GM23338 (cell line): ENCODE measurements around the gene OPRM1. TPM values are rescaled to one million over a fixed set of nuclear protein-coding genes. Genes with fewer than 3 reads are reported as not detected.
"Not testable (repeated sequence)": the region's sequence is repeated elsewhere in the genome, so short reads cannot be mapped to it uniquely, and the experiment has no call there.

Experiments
- ATAC-seq: fragments of 200-7000 bp; cut with Tn5 transposase; 3 replicates; pipeline ENCODE4 v1.9.1; 2020
- DNase-seq: peaks from one replicate; pipeline ENCODE4 v3.0.0-alpha.2; 2015; ENCODE audit warnings: low spot score
- H2AFZ ChIP-seq: fragments of 200-600 bp; sonication (generic); 2 replicates; pipeline ENCODE4 v1.8.0; 2016; ENCODE audit warnings: antibody characterized with exemption, mild to moderate bottlenecking, moderate library complexity
- H3F3A ChIP-seq: fragments of 200-600 bp; sonication (generic); replicated peaks from 2 replicates; pipeline ENCODE4 v1.8.0; 2017; ENCODE audit warnings: antibody characterized with exemption, mixed run types, low read depth
- H3K27ac ChIP-seq: fragments of 200-600 bp; sonication (generic); 2 replicates; pipeline ENCODE4 v1.6.1; 2016; ENCODE audit warnings: low read depth
- H3K27me3 ChIP-seq: fragments of 200-600 bp; sonication (generic); 2 replicates; pipeline ENCODE4 v1.8.0; 2016; ENCODE audit warnings: mild to moderate bottlenecking, mixed run types, moderate library complexity; ENCODE audit not compliant: insufficient read depth
- H3K36me3 ChIP-seq: fragments of 200-600 bp; sonication (generic); 2 replicates; pipeline ENCODE4 v1.8.0; 2016; ENCODE audit warnings: mild to moderate bottlenecking; ENCODE audit not compliant: insufficient read depth
- H3K4me1 ChIP-seq: fragments of 200-600 bp; sonication (generic); 2 replicates; pipeline ENCODE4 v1.8.0; 2016; ENCODE audit warnings: mild to moderate bottlenecking, moderate library complexity; ENCODE audit not compliant: insufficient read depth
- H3K4me2 ChIP-seq: fragments of 200-600 bp; sonication (generic); 2 replicates; pipeline ENCODE4 v1.7.1; 2017; ENCODE audit warnings: mixed run types
- H3K4me3 ChIP-seq: fragments of 200-600 bp; sonication (generic); 2 replicates; pipeline ENCODE4 v1.6.1; 2016; ENCODE audit warnings: mixed run types
- H3K79me2 ChIP-seq: fragments of 200-600 bp; sonication (generic); replicated peaks from 2 replicates; pipeline ENCODE4 v1.8.0; 2017; ENCODE audit warnings: mild to moderate bottlenecking; ENCODE audit not compliant: insufficient read depth
- H3K9me2 ChIP-seq: fragments of 200-600 bp; sonication (generic); 2 replicates; pipeline ENCODE4 v1.8.0; 2017; ENCODE audit not compliant: insufficient read depth
- H4K20me1 ChIP-seq: fragments of 200-600 bp; sonication (generic); replicated peaks from 2 replicates; pipeline ENCODE4 v1.8.0; 2017; ENCODE audit warnings: mild to moderate bottlenecking; ENCODE audit not compliant: insufficient read depth
- H3K27ac Mint-ChIP-seq: 2 replicates; pipeline ENCODE4 v1.8.0; 2020; ENCODE audit warnings: inconsistent platforms, mild to moderate bottlenecking, moderate library complexity, mixed read lengths
- H3K27me3 Mint-ChIP-seq: 3 replicates; pipeline ENCODE4 v1.8.0; 2022; ENCODE audit warnings: low read depth, mild to moderate bottlenecking, moderate library complexity, mixed read lengths, inconsistent platforms; ENCODE audit not compliant: insufficient read depth, poor library complexity
- H3K36me3 Mint-ChIP-seq: 3 replicates; pipeline ENCODE4 v1.8.0; 2021; ENCODE audit warnings: low read depth, mild to moderate bottlenecking, inconsistent platforms, moderate library complexity, mixed read lengths
- H3K4me1 Mint-ChIP-seq: 3 replicates; pipeline ENCODE4 v1.8.0; 2020; ENCODE audit warnings: mild to moderate bottlenecking, inconsistent platforms, mixed read lengths
- H3K4me3 Mint-ChIP-seq: 3 replicates; pipeline ENCODE4 v1.8.0; 2021; ENCODE audit warnings: moderate library complexity, mild to moderate bottlenecking, inconsistent platforms, mixed read lengths
- H3K9me3 Mint-ChIP-seq: 3 replicates; pipeline ENCODE4 v1.8.0; 2020; ENCODE audit warnings: moderate library complexity, mild to moderate bottlenecking, inconsistent platforms, mixed read lengths
- CREB1 ChIP-seq: fragments of 250-450 bp; sonication (Bioruptor Pico); IDR thresholded peaks from 2 replicates; pipeline ENCODE4 v1.5.0; 2020; ENCODE audit warnings: low read depth, mild to moderate bottlenecking, moderate library complexity
- NANOG ChIP-seq: IDR thresholded peaks from 2 replicates; pipeline ENCODE4 v1.6.1; 2016; ENCODE audit warnings: antibody characterized with exemption, borderline replicate concordance
- STAT1 ChIP-seq: IDR thresholded peaks from one replicate; pipeline ENCODE4 v1.6.1; 2016; ENCODE audit warnings: antibody characterized with exemption; ENCODE audit not compliant: unreplicated experiment
- polyA plus RNA-seq: library from polyadenylated mRNA; unstranded; fragments of >200 nt; fragmentation: Nextera tagmentation; extraction: Ambion mirVana; gene quantifications from 2 replicates; pipeline ENCODE4 v1.2.1, GENCODE V29; 2016
- total RNA-seq: library from RNA; depleted of rRNA; stranded (reverse); fragments of >200 nt; shearing (Covaris generic); gene quantifications from 2 replicates; pipeline ENCODE4 v1.2.3, GENCODE V29; 2014
- TF ChIP-seq, protein P1 (sequence below): fragments of 250-450 bp; sonication (Bioruptor Pico); IDR thresholded peaks from 2 replicates; pipeline ENCODE4 v1.5.0; 2020; ENCODE audit warnings: mild to moderate bottlenecking, moderate library complexity
- TF ChIP-seq, protein P2 (sequence below): IDR thresholded peaks from 2 replicates; pipeline ENCODE4 v1.6.1; 2016; ENCODE audit warnings: antibody characterized with exemption
- TF ChIP-seq, protein P3 (sequence below), 2 experiments: fragments of 200-600 bp in 1 of 2; sonication (generic) in 1 of 2; conservative IDR thresholded peaks; 2 replicates each; pipeline versions ENCODE4 v1.5.1 to v1.6.1; 2016 to 2017; ENCODE audit warnings: antibody characterized with exemption in 2 of 2, low read depth in 2 of 2, mild to moderate bottlenecking in 2 of 2, moderate library complexity in 1 of 2

OPRM1 gene
- total and polyA plus RNA-seq, 2 experiments from 2014 or later = 0.52 TPM; not detected in 1

DNA sequence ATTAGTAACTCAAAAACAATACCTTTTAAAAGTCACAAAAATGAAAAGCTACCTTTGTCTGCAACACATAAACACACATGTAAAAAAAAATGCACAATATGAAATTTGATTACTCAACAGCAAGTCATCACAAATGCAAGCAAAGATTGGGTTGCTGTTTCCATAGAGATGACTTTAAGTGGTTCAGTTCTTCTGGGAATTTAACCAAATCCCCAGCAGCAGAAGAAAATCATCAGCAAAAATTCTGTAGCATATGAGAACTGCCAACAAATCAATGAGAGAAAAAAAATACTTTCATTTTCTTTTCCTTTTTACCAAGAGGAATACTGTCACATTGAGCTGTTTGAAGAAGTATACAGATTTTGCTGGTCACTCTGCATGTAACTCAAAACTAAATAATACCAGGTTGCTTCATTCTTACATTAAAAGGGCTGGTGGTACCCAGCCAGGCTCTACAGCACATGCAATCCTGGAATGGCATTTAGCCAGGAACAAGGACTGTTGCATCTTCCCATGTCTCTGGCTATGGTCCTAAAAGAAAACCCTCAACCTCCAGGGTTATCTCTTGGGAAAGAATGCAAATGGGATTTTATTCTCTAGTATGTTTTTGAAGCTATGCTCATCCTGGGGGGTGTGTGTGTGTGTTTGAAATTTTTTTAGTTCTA is 158.3 kb downstream of the OPRM1 start (continued):
- TF ChIP-seq, protein P1, sequence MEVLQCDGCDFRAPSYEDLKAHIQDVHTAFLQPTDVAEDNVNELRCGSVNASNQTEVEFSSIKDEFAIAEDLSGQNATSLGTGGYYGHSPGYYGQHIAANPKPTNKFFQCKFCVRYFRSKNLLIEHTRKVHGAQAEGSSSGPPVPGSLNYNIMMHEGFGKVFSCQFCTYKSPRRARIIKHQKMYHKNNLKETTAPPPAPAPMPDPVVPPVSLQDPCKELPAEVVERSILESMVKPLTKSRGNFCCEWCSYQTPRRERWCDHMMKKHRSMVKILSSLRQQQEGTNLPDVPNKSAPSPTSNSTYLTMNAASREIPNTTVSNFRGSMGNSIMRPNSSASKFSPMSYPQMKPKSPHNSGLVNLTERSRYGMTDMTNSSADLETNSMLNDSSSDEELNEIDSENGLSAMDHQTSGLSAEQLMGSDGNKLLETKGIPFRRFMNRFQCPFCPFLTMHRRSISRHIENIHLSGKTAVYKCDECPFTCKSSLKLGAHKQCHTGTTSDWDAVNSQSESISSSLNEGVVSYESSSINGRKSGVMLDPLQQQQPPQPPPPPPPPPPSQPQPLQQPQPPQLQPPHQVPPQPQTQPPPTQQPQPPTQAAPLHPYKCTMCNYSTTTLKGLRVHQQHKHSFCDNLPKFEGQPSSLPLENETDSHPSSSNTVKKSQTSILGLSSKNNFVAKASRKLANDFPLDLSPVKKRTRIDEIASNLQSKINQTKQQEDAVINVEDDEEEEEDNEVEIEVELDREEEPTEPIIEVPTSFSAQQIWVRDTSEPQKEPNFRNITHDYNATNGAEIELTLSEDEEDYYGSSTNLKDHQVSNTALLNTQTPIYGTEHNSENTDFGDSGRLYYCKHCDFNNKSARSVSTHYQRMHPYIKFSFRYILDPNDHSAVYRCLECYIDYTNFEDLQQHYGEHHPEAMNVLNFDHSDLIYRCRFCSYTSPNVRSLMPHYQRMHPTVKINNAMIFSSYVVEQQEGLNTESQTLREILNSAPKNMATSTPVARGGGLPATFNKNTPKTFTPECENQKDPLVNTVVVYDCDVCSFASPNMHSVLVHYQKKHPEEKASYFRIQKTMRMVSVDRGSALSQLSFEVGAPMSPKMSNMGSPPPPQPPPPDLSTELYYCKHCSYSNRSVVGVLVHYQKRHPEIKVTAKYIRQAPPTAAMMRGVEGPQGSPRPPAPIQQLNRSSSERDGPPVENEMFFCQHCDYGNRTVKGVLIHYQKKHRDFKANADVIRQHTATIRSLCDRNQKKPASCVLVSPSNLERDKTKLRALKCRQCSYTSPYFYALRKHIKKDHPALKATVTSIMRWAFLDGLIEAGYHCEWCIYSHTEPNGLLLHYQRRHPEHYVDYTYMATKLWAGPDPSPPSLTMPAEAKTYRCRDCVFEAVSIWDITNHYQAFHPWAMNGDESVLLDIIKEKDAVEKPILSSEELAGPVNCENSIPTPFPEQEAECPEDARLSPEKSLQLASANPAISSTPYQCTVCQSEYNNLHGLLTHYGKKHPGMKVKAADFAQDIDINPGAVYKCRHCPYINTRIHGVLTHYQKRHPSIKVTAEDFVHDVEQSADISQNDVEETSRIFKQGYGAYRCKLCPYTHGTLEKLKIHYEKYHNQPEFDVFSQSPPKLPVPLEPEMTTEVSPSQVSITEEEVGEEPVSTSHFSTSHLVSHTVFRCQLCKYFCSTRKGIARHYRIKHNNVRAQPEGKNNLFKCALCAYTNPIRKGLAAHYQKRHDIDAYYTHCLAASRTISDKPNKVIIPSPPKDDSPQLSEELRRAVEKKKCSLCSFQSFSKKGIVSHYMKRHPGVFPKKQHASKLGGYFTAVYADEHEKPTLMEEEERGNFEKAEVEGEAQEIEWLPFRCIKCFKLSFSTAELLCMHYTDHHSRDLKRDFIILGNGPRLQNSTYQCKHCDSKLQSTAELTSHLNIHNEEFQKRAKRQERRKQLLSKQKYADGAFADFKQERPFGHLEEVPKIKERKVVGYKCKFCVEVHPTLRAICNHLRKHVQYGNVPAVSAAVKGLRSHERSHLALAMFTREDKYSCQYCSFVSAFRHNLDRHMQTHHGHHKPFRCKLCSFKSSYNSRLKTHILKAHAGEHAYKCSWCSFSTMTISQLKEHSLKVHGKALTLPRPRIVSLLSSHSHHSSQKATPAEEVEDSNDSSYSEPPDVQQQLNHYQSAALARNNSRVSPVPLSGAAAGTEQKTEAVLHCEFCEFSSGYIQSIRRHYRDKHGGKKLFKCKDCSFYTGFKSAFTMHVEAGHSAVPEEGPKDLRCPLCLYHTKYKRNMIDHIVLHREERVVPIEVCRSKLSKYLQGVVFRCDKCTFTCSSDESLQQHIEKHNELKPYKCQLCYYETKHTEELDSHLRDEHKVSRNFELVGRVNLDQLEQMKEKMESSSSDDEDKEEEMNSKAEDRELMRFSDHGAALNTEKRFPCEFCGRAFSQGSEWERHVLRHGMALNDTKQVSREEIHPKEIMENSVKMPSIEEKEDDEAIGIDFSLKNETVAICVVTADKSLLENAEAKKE (CRISPR knock-in tag) = no peak
- no peak for TF ChIP-seq CREB1
- TF ChIP-seq, protein P2, sequence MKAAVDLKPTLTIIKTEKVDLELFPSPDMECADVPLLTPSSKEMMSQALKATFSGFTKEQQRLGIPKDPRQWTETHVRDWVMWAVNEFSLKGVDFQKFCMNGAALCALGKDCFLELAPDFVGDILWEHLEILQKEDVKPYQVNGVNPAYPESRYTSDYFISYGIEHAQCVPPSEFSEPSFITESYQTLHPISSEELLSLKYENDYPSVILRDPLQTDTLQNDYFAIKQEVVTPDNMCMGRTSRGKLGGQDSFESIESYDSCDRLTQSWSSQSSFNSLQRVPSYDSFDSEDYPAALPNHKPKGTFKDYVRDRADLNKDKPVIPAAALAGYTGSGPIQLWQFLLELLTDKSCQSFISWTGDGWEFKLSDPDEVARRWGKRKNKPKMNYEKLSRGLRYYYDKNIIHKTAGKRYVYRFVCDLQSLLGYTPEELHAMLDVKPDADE = no peak
- TF ChIP-seq, protein P3, sequence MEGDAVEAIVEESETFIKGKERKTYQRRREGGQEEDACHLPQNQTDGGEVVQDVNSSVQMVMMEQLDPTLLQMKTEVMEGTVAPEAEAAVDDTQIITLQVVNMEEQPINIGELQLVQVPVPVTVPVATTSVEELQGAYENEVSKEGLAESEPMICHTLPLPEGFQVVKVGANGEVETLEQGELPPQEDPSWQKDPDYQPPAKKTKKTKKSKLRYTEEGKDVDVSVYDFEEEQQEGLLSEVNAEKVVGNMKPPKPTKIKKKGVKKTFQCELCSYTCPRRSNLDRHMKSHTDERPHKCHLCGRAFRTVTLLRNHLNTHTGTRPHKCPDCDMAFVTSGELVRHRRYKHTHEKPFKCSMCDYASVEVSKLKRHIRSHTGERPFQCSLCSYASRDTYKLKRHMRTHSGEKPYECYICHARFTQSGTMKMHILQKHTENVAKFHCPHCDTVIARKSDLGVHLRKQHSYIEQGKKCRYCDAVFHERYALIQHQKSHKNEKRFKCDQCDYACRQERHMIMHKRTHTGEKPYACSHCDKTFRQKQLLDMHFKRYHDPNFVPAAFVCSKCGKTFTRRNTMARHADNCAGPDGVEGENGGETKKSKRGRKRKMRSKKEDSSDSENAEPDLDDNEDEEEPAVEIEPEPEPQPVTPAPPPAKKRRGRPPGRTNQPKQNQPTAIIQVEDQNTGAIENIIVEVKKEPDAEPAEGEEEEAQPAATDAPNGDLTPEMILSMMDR (conservative IDR thresholded peaks at IDR 0.05; ENCODE audit: low read depth in 2 of 2) = no peak
- no peak for TF ChIP-seq NANOG
- no peak for TF ChIP-seq STAT1

DNA sequence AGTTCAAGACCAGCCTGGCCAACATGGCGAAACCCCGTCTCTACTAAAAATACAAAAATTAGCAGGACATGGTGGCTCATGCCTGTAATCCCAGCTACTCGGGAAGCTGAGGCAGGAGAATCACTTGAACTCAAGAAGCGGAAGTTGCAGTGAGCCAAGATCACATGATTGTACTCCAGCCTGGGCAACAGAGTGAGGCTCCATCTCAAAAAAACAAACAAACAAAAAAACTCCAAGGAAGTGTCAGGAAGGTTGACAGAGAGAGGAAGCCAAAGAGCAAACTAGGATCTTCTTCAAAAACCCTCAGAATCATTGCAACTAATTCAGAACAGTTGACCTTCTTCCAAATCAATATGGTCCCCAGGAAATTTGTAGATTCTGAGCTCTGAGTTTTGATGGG is 162.6 kb downstream of the OPRM1 start:
- not testable (repeated sequence) for H3K79me2 ChIP-seq, H3K27me3 Mint-ChIP-seq, H3K36me3 Mint-ChIP-seq, H3K4me3 Mint-ChIP-seq, H3K27me3 ChIP-seq, H3K27ac ChIP-seq, H3K4me1 Mint-ChIP-seq, H3K4me3 ChIP-seq, DNase-seq, ATAC-seq, H3K27ac Mint-ChIP-seq, H3K36me3 ChIP-seq, H3K4me2 ChIP-seq, H3K9me3 Mint-ChIP-seq, H3K9me2 ChIP-seq, H2AFZ ChIP-seq, H3F3A ChIP-seq, H4K20me1 ChIP-seq, H3K4me1 ChIP-seq
